Dedifferentiated amniotic fluid mesenchymal stem cell (primary cell): Measurements from ENCODE around the gene PRPF6.
"Not testable (repeated sequence)": the region's sequence is repeated elsewhere in the genome, so short reads cannot be mapped to it uniquely, and the experiment has no call there.

Source experiments
- DNase-seq: peaks from one replicate; pipeline ENCODE4 v3.0.0-alpha.2; 2016; ENCODE audit errors: extremely low spot score

The PRPF6 gene

GRCh38 chr20:63973636-63974401 is 7.1 kb upstream of the PRPF6 start:
- DNase-seq: peak; percentile 81

DNA sequence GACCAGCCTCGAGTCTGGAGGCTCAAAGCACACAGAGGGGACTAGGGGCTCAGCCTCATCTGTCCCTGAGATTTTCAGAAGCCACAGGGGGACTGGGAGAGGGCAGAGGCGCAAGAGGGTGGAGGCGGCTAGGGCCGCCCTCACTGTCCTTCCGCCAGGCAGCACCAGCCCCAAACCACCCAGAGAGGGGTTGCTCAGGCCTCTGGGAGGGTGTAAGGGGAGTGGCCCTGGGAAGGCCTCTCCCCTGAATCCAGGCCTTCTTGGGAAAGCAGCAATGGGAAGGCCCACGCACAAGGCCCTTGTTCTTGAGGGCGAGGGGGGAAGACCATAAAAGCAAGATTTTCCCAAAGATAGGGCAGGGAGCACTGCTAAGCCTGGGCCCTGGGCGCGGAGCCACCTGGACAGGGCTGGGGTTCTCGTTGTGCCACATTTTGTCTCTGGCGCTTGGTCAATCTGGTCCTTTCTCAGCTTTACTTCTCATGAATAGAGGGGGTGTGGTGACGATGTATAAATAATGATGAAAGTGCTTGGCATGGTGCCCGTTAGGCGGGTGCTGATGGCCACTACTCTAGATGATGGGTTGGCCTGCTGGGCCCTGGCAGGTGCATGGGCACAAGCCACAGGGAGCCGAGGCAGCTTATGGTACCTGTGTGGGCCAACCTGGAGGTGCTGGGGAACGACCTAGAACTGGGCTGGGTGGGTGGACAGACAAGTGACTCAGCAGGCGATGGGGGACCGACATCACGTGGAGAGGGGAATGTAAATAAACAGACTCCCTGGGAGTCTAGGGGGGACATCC is 6.3 kb upstream of the PRPF6 start:
- no peak for DNase-seq

GRCh38 chr20:63976511-63976910 is 4.4 kb upstream of the PRPF6 start:
- not testable (repeated sequence) for DNase-seq

- DNase-seq: no peak
These were observed 3.8 kb upstream of the PRPF6 start for GRCh38 chr20:63976980-63977738.

DNA sequence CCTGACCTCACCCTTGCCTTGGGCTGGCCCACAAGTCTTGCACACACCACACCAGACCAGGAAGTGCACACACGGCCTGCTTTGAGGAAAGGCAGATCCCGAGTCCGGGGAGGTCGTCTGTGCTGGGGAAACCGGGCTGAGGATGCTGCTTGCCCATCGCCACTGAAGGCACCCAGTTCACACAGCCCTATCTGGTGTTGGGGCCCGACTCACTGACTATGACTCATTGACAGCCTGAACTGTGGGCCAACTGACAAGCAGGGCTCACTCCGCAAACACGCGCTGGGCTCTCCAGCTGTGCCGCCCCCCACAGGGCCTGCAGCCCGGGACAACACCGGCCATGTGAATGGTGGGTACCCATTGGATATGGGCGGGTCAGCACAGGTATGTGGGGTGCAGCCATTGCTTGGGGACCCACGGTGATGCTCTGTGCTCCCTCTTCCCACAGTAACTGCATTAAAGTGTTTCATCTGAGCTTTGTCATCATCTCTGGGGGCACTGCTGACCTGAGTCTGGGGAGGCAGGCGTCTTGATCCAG is 3.1 kb upstream of the PRPF6 start:
- DNase-seq: no peak

GRCh38 chr20:63978319-63979228 is 2.4 kb upstream of the PRPF6 start:
- no peak for DNase-seq

GRCh38 chr20:63979229-63979556 is 1.7 kb upstream of the PRPF6 start:
- no peak for DNase-seq

DNA sequence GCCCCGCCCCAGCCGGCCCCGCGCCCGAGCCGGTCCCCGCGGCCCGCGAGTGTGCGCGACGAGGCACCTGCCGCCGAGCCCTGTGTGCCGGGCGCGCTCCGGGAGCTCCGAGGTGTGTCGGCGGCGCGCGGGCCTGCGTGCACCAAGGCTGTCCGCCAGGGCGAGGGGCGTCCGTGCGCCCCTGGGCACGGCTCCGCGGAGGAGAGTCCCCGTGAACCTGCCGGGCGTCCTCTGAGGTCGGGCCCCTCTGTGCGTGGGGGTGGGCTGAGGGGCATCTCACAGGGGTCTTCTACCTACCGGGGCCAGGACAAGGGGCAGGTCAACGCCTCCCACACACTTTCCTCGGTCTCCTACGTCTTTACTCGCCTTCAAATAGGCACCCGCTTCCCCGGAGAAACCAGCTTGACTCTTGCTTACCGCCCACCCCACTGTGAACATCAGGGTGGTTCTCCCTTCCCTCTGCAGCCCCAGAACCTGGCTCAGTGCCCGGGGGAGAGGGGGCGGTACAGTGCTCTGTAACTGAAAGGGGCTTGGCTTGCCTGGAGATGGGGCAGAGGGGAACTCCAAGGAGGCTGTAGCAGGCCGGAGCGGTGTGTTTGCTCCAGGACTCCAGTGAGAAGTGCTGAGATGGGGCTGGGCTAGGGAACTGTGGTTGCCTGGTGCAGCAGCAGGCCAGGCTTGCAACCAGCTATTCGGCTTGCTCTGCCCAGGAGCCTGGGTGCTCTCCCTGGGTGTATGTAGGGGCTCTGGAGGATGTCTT is 1.2 kb upstream of the PRPF6 start, which contains the start of gene SAMD10:
TSS of gene SAMD10 (minus strand) at position 86 of the 760 bp plus-strand sequence. CDS start 175 bp downstream, outside the sequence.
- DNase-seq: no peak

DNA sequence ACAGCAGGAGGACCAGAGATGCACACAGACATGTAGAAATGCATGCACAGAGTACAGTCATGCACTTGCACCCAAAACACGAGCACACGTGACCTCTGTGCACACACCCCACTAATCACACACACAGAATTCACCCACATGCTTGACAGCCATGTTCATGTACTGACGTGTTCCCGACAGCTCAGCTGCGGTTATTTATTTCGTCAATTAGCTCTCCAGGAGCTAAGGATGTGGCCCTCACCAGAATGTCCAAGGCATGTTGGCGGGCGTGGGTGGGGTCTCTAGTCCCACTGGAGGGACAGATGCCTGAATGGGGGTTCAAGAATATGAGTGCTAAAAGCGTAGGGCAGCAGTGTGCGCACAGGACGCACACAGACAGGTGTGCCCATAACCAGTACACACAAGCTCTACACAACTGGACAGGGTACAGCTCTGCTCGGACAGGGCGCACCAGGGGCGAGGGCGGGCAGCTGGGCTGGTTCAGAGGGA is 571 bp upstream of the PRPF6 start:
- DNase-seq: no peak

GRCh38 chr20:63982937-63983336 is 2.0 kb downstream of the PRPF6 start:
- DNase-seq: no peak

- no peak for DNase-seq
These were observed 20.0 kb downstream of the PRPF6 start for GRCh38 chr20:64000906-64001305.

GRCh38 chr20:64001607-64002011 is 20.7 kb downstream of the PRPF6 start:
- no peak for DNase-seq

DNA sequence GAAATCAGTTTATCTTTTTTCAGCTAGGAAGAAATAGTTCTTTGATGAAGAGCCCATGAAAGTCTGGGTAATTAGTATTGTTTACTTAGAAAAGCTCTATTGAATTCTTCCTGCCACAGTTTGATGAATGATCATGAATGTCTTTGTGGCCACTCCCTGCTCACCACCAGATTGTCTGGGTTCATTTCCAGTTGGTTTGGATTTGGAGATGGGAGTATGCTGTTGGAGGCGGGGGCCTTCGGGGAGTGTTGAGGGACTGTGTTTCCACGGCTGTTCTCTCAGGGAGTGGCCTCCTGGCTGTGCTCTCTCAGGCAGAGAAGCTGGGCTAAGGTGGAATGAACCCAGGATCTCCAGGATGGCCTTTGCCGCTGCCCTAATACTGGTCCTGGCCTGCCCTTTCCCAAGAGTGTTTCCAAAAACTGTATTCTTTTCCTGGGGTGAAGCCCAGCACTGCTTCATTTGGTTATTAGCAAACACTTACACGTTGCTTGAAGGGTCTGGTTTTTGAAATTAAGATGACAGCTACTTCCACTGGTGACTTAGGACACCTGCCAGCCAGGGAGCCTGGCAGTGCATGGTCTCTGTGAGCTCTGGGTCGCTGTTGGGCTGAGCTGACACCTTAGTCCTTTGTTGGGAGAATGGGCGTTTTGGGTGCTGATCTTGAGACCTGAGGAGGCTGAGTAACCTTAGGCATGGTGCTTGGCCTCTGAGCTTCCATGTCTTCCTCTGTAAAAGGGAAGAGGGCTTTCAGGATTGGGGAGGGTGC is 23.2 kb downstream of the PRPF6 start:
- DNase-seq: no peak

DNA sequence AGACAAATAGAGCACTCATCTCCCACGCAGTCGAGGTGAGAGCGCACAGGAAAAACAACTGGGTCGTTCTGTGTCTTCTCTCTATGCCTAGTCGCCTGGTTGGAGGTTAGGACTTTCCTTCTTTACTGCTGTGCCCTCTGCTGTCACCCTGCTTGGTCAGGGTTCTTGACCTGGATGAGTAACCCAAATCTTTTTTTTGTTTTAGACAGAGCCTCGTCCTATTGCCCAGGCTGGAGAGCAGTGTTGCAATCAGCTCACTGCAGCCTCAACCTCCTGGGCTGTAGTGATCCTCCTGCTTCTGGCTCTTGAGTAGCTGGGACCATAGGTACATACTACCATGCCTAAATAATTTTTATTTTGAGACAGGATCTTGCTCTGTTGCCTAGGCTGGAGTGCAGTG is 24.5 kb downstream of the PRPF6 start:
- no peak for DNase-seq

- DNase-seq: no peak
These were observed 25.6 kb downstream of the PRPF6 start for GRCh38 chr20:64006490-64006889.

GRCh38 chr20:64006902-64007301 is 26.0 kb downstream of the PRPF6 start:
- DNase-seq: no peak

DNA sequence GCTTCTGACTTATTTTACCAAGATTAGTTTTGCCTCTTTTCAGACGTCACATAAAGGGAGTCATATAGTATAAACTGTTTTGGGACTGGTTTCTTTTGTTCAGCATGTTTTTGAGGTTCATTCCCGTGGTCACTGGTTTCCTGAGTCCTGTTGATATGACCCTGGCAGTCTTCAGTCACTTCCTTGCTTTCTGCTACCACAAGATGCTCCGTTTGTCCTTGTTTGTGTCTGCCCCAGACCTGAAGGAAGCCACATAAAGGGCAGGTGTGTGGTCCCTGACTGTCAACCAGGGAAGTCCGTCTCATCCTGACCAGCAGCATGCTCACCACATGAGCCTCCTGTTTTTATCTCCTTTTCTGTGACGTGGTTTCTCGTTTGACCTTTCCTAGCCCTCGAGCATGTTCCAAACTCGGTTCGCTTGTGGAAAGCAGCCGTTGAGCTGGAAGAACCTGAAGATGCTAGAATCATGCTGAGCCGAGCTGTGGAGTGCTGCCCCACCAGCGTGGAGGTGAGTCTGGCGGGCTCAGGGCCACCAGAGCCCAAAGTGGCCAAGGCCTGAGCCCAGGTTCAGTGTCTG is 29.0 kb downstream of the PRPF6 start:
- DNase-seq: no peak

GRCh38 chr20:64010711-64011237 is 29.8 kb downstream of the PRPF6 start:
- DNase-seq: no peak

GRCh38 chr20:64011366-64011779 is 30.4 kb downstream of the PRPF6 start:
- DNase-seq: no peak
